HG03139 (cell line): ENCODE results near the gene PLEKHM3.

ENCODE experiments used
- ATAC-seq: cut with Tn5 transposase; IDR thresholded peaks from one replicate; pipeline ENCODE4 v1.9.1; 2021; ENCODE audit not compliant: unreplicated experiment

PLEKHM3 gene

GRCh38 chr2:207993151-207993763 lies 32.1 kb downstream of the PLEKHM3 start:
- ATAC-seq, result no peak

DNA sequence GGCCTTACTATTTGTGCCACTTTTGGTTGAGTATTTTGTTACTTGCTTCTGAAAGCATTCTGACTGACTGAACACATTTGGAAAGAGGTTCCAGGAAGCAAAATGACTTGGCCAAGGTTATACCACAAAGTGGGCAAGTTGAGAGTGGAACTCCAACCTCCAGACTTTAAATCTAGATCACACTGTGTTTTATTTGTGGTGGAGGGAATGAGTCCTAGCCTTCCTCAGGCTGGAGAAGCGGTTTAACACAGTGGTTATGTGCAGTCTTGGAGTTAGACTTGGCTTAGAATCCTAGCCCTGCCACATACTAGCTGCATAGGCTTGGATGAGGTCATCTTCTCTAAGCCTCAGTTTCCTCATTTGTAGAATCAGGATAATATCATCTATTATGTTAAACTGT lies 33.4 kb downstream of the PLEKHM3 start:
- ATAC-seq, result no peak

DNA sequence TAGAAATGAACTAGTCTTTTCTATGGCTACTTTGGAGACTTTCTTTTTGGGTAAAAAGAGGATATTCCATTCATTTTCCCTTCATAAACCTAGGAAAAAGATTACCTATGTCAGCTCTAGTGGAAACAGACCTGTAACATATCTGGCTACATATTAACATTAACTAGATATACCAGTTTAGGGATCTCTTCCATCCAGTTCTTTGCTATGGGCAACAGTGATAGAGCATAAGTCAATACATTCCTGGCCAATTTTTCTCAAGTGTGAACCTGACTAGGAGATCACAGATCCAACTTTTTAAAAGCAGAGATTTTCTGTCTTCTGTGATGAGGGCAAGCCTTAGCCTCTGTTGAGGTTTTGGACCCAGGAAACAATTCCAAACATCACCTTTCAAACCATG lies 34.5 kb downstream of the PLEKHM3 start:
- ATAC-seq, result no peak

GRCh38 chr2:207988975-207989374 lies 36.4 kb downstream of the PLEKHM3 start:
- no peak for ATAC-seq

- no peak for ATAC-seq
Measured at GRCh38 chr2:207987025-207987716, 38.2 kb downstream of the PLEKHM3 start.

DNA sequence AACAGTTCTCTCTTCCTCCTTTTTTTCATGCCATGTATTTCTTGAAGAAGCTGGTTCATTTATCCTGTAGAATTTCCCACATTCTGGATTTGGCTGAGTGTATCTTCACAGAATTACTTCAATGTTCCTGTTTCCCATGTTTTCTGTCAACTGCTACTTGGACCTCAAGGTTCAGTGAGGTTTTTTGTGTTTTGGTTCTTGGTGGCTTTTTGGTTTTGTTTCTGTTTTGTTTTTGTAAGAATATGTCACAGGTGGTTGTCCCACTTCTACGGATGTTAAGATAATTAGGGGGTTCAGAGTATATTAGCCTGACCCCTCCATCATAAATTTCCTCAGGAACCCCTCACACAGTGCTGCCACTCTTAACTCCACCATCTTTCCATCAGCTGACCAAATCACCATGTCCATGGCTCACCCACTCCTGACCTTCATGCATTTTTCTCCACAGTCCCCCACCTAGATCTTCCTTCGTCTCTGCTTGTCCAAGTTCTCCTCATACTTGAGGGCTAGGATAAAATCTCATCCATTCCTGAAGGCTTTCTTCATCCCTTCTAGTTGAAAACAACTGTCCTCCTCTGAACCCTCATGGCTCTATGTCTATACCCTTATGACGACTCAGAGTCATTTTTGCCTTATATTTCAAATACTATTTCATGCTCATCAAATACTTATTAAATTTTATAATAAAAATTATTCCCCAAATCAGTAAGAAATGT lies 40.4 kb downstream of the PLEKHM3 start:
- ATAC-seq, result no peak

GRCh38 chr2:207983641-207984042 lies 41.7 kb downstream of the PLEKHM3 start:
- ATAC-seq, result no peak

- ATAC-seq, result no peak
Measured at GRCh38 chr2:207978177-207978948, 47.0 kb downstream of the PLEKHM3 start.

DNA sequence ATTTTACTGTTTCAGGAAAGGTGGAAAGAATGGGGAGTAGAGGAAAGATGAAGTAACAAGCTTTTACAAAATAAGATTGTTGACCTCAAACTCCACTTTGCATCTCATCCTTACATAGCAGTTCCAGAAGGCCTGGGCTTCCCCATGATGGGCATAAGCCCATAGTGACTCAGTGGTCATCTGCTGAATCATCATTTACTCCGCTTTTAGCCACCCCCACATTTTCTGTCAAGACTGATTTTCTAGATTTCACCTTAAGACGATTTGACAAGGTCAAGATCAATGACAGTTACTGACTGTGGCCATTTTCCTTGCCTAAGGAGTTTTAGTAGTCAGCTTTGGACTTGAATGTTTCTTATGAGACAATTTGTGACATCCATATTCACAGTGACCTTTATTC lies 49.4 kb downstream of the PLEKHM3 start:
- ATAC-seq, result no peak

- ATAC-seq, result no peak
Measured at GRCh38 chr2:207974216-207974605, 51.1 kb downstream of the PLEKHM3 start.

DNA sequence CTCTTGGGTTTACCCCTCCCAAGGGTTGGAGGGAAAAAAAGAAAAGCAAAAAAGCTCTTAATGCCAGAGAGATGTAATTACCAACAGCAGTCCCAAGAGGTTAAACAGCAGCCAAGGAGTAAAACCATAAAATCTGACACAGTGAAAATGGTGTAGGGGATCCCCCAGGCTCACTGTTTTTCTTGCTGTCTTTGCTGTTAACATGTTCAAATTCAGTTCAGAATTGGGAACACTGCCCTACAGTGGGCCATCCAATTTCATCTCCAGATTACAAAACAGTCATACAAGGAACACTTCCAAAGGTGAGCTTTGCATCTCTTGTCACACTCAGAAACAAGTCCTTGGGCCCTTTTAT lies 54.5 kb downstream of the PLEKHM3 start:
- ATAC-seq, result no peak

GRCh38 chr2:207970147-207970825 lies 55.0 kb downstream of the PLEKHM3 start:
- no peak for ATAC-seq

DNA sequence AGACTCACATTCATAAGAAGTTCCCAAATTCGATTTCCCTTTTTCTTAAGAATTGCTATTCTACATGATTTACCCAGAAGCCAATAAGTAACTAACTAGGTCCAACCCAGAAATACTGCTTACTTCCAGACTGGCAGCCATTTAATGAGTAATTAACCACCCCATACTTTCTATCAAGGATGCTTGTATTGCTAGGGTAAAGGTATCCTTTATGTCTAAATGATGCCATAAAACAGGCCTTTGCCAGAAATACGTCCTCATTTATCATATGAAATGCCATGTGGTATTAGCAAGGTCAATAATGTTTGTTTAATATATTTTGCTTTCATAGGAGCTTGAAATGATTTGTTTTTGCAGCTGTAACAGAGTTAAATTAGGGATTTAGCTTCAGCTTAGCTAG lies 56.1 kb downstream of the PLEKHM3 start:
- ATAC-seq, result no peak

GRCh38 chr2:207967121-207967520 lies 58.2 kb downstream of the PLEKHM3 start:
- ATAC-seq, result no peak

GRCh38 chr2:207960911-207961310 lies 64.4 kb downstream of the PLEKHM3 start:
- no peak for ATAC-seq

GRCh38 chr2:207960090-207960489 lies 65.2 kb downstream of the PLEKHM3 start:
- no peak for ATAC-seq

DNA sequence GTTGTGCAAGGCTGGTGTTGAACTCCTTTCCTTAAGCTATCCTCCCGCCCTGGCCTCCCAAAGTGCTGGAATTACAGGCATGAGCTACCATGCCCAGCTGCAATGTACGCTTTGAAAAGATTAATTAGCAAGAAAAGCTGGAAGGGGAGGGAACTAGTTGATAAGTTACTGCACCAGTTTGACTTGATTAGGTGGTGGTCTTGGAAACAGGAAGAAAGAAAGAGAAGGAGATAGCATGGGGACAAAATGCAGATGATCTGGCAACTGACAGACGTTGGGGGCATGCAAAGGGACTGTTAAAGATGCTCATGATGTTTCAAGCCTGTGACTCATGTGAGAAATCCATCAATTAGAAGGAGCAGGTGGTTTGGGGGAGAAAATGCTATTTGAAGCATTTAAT lies 68.6 kb downstream of the PLEKHM3 start:
- no peak for ATAC-seq

DNA sequence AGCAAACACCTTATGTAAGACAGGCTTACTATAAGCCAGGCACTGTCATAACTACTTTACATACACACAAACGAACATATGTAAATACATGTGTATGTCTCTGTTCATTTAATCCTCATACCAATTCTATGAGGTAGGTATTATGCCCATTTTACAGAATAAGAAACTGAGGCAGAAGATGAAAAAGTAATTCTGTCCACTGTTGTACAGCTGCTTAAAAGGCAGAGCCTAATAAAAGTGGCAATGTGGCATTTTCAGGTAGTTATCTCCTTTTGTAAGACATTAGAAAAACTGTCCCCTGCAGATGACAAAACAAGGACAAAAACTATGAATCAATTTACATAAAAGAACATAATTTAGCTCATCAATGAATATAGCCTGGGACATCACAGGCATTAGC lies 69.9 kb downstream of the PLEKHM3 start:
- ATAC-seq, result no peak

DNA sequence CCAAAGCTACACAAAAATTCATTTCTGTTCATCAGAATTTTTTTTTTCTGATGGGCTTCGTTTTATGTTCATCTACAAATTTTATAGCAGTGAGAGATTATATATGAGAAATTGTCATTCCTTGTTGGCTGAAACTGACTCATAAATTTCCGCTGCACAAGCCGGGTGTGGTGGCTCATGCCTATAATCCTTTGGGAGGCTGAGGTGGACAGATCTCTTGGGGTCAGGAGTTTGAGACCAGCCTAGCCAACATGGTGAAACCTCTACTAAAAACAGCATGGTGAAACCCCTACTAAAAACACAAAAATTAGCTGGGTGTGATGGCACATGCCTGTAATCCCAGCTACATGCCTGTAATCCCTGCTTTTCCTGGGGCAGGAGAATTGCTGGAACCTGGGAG lies 72.0 kb downstream of the PLEKHM3 start:
- ATAC-seq, result no peak

- no peak for ATAC-seq
Measured at GRCh38 chr2:207952564-207953345, 72.6 kb downstream of the PLEKHM3 start.
